ENCODE results near the gene C1RL. TPM values are rescaled to one million over a fixed set of nuclear protein-coding genes. Genes with fewer than 3 reads are reported as not detected.

The C1RL gene
- total RNA-seq, 2 donors from 2014 or later: 18.7 to 34.7 TPM

GRCh38 chr12:7136676-7137075 lies 27.7 kb upstream of the C1RL start:
- TF ChIP-seq, protein P1, sequence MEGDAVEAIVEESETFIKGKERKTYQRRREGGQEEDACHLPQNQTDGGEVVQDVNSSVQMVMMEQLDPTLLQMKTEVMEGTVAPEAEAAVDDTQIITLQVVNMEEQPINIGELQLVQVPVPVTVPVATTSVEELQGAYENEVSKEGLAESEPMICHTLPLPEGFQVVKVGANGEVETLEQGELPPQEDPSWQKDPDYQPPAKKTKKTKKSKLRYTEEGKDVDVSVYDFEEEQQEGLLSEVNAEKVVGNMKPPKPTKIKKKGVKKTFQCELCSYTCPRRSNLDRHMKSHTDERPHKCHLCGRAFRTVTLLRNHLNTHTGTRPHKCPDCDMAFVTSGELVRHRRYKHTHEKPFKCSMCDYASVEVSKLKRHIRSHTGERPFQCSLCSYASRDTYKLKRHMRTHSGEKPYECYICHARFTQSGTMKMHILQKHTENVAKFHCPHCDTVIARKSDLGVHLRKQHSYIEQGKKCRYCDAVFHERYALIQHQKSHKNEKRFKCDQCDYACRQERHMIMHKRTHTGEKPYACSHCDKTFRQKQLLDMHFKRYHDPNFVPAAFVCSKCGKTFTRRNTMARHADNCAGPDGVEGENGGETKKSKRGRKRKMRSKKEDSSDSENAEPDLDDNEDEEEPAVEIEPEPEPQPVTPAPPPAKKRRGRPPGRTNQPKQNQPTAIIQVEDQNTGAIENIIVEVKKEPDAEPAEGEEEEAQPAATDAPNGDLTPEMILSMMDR (IDR thresholded peaks at IDR 0.05): no peak
- Histone ChIP-seq H3K27me3 (no peaks in the 10 kb centered on the region), H3K9me3 (no peaks in the 10 kb centered on the region), H3K4me1 (no peaks in the 10 kb centered on the region), H3K36me3 (no peaks in the 10 kb centered on the region), H3K27ac (no peak overlapping the region), H3K4me3 (no peak overlapping the region)
- DNase-seq (ENCODE audit: low spot score): no peak

GRCh38 chr12:7136071-7136470 lies 27.1 kb upstream of the C1RL start:
- Histone ChIP-seq H3K9me3 (no peaks in the 10 kb centered on the region), H3K27ac (no peak overlapping the region), H3K4me3 (no peak overlapping the region), H3K4me1 (peaks cover 0 to 3% of the 10 kb centered on the region in 2 donors), H3K36me3 (no peaks in the 10 kb centered on the region), H3K27me3 (no peaks in the 10 kb centered on the region)
- DNase-seq (ENCODE audit: low spot score): no peak
- TF ChIP-seq, protein P1 (IDR thresholded peaks at IDR 0.05): no peak

DNA sequence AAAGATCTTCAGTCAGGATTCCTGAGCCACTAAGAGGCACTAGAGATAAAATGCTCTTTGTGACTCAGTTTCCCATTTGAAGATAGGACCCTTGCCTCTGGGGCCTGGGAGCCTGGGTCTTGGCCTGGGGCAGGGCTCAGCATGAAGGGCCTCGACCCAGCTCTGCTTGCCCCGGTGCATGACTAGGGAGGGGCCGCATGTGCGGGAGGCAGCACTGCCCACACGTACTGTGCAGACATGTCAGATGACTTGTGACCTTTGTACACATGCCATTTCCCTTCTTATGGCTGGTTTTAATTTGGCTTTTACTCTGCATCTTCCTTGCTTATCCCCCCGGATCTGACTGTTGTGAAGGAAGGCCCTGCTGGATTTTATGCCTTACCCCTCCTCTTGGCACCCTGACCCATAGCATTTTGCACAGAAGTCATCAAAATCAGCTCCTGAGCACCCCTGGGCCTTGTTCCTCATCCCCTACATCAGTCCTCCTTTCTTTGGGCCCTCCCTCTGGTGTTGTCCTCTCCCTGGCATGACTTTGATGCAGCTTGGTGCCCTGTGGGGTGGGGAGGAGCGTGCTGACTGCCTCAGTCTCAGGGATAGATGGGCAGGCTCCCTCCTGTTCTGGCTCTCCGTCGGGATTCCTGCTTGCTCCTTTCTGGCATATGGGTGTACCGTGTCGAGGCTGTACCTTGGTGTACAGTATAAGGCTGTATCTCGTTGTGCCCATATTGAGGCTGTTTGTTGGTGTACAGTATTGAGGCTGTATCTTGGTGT lies 25.6 kb upstream of the C1RL start:
- no peak for DNase-seq (ENCODE audit: low spot score)
- H3K36me3 ChIP-seq: no peaks in the 10 kb centered on the region

GRCh38 chr12:7131502-7131866 lies 22.5 kb upstream of the C1RL start:
- Histone ChIP-seq H3K4me3 (no peak overlapping the region), H3K27ac (no peak overlapping the region), H3K9me3 (no peaks in the 10 kb centered on the region), H3K4me1 (peaks cover 0 to 32% of the 10 kb centered on the region in 2 donors), H3K36me3 (no peaks in the 10 kb centered on the region), H3K27me3 (no peaks in the 10 kb centered on the region)
- no peak for DNase-seq (ENCODE audit: low spot score)
- TF ChIP-seq, protein P1 (IDR thresholded peaks at IDR 0.05): no peak

More for the DNA sequence above, 25.6 kb upstream of the C1RL start:
- Histone ChIP-seq H3K4me3 (no peak overlapping the region), H3K27ac (no peak overlapping the region), H3K9me3 (no peaks in the 10 kb centered on the region), H3K27me3 (no peaks in the 10 kb centered on the region), H3K4me1 (peaks cover 0 to 18% of the 10 kb centered on the region in 2 donors)
- TF ChIP-seq, protein P1 (IDR thresholded peaks at IDR 0.05): no peak

GRCh38 chr12:7130701-7131501 lies 21.9 kb upstream of the C1RL start:
- DNase-seq (ENCODE audit: low spot score): no peak
- H3K36me3 ChIP-seq: no peaks in the 10 kb centered on the region
- no peaks in the 10 kb centered on the region for H3K9me3 ChIP-seq
- H3K27me3 ChIP-seq: no peaks in the 10 kb centered on the region
- peak overlapping the region; percentile 60 to 70 for H3K4me3 ChIP-seq
- peak overlapping the region; percentile 43 to 78 for H3K27ac ChIP-seq
- TF ChIP-seq, protein P1 (IDR thresholded peaks at IDR 0.05): no peak
- peaks cover 0 to 32% of the 10 kb centered on the region in 2 donors for H3K4me1 ChIP-seq

All from right atrium auricular region (tissue), 2 donors.